ENCODE data around the gene ACO2. TPM values are rescaled to one million over a fixed set of nuclear protein-coding genes. Genes with fewer than 3 reads are reported as not detected.
"Not testable (repeated sequence)": the region's sequence is repeated elsewhere in the genome, so short reads cannot be mapped to it uniquely, and the experiment has no call there.

Gene ACO2
- total and polyA plus RNA-seq, 12 donors, result 180 to 1,020 (median 893) TPM

- no peak overlapping the region for H3K4me3 ChIP-seq
- no peaks in the 10 kb centered on the region for H3K27me3 ChIP-seq
- no peak for TF ChIP-seq CTCF (IDR thresholded peaks at IDR 0.05)
- H3K4me1 ChIP-seq, result peaks cover 4 to 23% (median 12%) of the 10 kb centered on the region in 9 donors
- H3K27ac ChIP-seq, result no peak overlapping the region
- no peak for DNase-seq
- WGBS, 2 donors, result 96 to 97% methylated on average over 8 of the region's 8 CpGs
- no peaks in the 10 kb centered on the region for H3K9me3 ChIP-seq
- no peak for ATAC-seq
- peaks cover 0 to 81% (median 12%) of the 10 kb centered on the region in 9 donors for H3K36me3 ChIP-seq
- intact Hi-C loops (cut with DNase I), result no loop called here
Measured at GRCh38 chr22:41429951-41430332, 39.0 kb upstream of the ACO2 start.

- no peak overlapping the region for H3K4me3 ChIP-seq
- ATAC-seq, result peak in 2 of 8 donors; percentile 8 to 15
- intact Hi-C loops (cut with DNase I), result no loop called here
- DNase-seq, result no peak
- no peak for TF ChIP-seq CTCF (IDR thresholded peaks at IDR 0.05)
- peaks cover 11 to 40% (median 29%) of the 10 kb centered on the region in 9 donors for H3K4me1 ChIP-seq
- no peaks in the 10 kb centered on the region for H3K9me3 ChIP-seq
- no peaks in the 10 kb centered on the region for H3K27me3 ChIP-seq
- peaks cover 0 to 82% (median 27%) of the 10 kb centered on the region in 9 donors for H3K36me3 ChIP-seq
- H3K27ac ChIP-seq, result peak overlapping the region in 1 of 10 donors; percentile 47
- 72 to 81% methylated on average over 6 of the region's 6 CpGs for WGBS, 2 donors
Measured at GRCh38 chr22:41431656-41432055, 37.3 kb upstream of the ACO2 start.

- DNase-seq; H3K27me3 ChIP-seq; H3K9me3 ChIP-seq; ATAC-seq; H3K4me3 ChIP-seq; intact Hi-C loops (cut with DNase I): not testable (repeated sequence)
- peaks cover 0 to 83% (median 34%) of the 10 kb centered on the region in 9 donors for H3K36me3 ChIP-seq
- WGBS, 2 donors, result 74 to 81% methylated on average over 1 of the region's 1 CpG
- peak overlapping the region in 1 of 10 donors; percentile 6 for H3K27ac ChIP-seq
- H3K4me1 ChIP-seq, result peaks cover 11 to 58% (median 37%) of the 10 kb centered on the region in 9 donors
Measured at GRCh38 chr22:41433480-41433879, 35.4 kb upstream of the ACO2 start.

GRCh38 chr22:41434361-41435003, 34.4 kb upstream of the ACO2 start:
- H3K9me3 ChIP-seq; intact Hi-C loops (cut with DNase I); DNase-seq; H3K4me3 ChIP-seq; H3K27me3 ChIP-seq: not testable (repeated sequence)
- ATAC-seq, result peak in 3 of 8 donors; percentile 3 to 18 (median 10)
- Histone ChIP-seq H3K36me3 (peaks cover 0 to 91% (median 34%) of the 10 kb centered on the region in 9 donors), H3K27ac (peak overlapping the region in 3 of 10 donors; percentile 38 to 58 (median 38)), H3K4me1 (peaks cover 13 to 68% (median 47%) of the 10 kb centered on the region in 9 donors)
- 66 to 88% methylated on average over 3 to 5 of the region's 5 CpGs for WGBS, 2 donors

- intact Hi-C loops (cut with DNase I), result no loop called here
- Histone ChIP-seq H3K36me3 (peaks cover 0 to 96% (median 38%) of the 10 kb centered on the region in 9 donors), H3K4me3 (no peak overlapping the region), H3K27ac (peak overlapping the region in 4 of 10 donors; percentile 38 to 58 (median 46)), H3K4me1 (peaks cover 17 to 79% (median 57%) of the 10 kb centered on the region in 9 donors), H3K9me3 (no peaks in the 10 kb centered on the region), H3K27me3 (no peaks in the 10 kb centered on the region)
- 49 to 55% methylated on average over 4 of the region's 4 CpGs for WGBS, 2 donors
- ATAC-seq (peak in 2 of 8 donors; percentile 2 to 4), DNase-seq (no peak)
- no peak for TF ChIP-seq CTCF (IDR thresholded peaks at IDR 0.05)
Measured at GRCh38 chr22:41435560-41435959, 33.4 kb upstream of the ACO2 start.
